Measurements from ENCODE around the gene BRIP1. TPM values are rescaled to one million over a fixed set of nuclear protein-coding genes. Genes with fewer than 3 reads are reported as not detected.
"Not testable (repeated sequence)": the region's sequence is repeated elsewhere in the genome, so short reads cannot be mapped to it uniquely, and the experiment has no call there.

BRIP1 gene
- total RNA-seq, 1 donor from 2014 or later, result 18.9 TPM

- no peak overlapping the region for H3K27ac Mint-ChIP-seq
- H3K4me1 Mint-ChIP-seq (ENCODE audit: unreplicated experiment), result no peaks in the 10 kb centered on the region
- no peak overlapping the region for H3K4me3 Mint-ChIP-seq
- peaks cover 15% of the 10 kb centered on the region for H3K36me3 Mint-ChIP-seq
- H3K27me3 Mint-ChIP-seq, result no peaks in the 10 kb centered on the region
- DNase-seq (ENCODE audit: extremely low spot score, unreplicated experiment), result no peak
- no peak for TF ChIP-seq CTCF (conservative IDR thresholded peaks at IDR 0.05)
- H3K9me3 Mint-ChIP-seq, result no peaks in the 10 kb centered on the region
These were observed 34.3 kb upstream of the BRIP1 start for GRCh38 chr17:61897548-61898180.

- H3K27me3 Mint-ChIP-seq, result no peaks in the 10 kb centered on the region
- no peaks in the 10 kb centered on the region for H3K4me1 Mint-ChIP-seq (ENCODE audit: unreplicated experiment)
- no peak for TF ChIP-seq CTCF (conservative IDR thresholded peaks at IDR 0.05)
- H3K4me3 Mint-ChIP-seq, result no peak overlapping the region
- no peaks in the 10 kb centered on the region for H3K9me3 Mint-ChIP-seq
- peaks cover 18% of the 10 kb centered on the region for H3K36me3 Mint-ChIP-seq
- no peak overlapping the region for H3K27ac Mint-ChIP-seq
- no peak for DNase-seq (ENCODE audit: extremely low spot score, unreplicated experiment)
These were observed 32.1 kb upstream of the BRIP1 start for GRCh38 chr17:61895391-61895790.

- not testable (repeated sequence) for H3K4me3 Mint-ChIP-seq; H3K4me1 Mint-ChIP-seq (ENCODE audit: unreplicated experiment); DNase-seq (ENCODE audit: extremely low spot score, unreplicated experiment); H3K27me3 Mint-ChIP-seq; H3K27ac Mint-ChIP-seq; H3K9me3 Mint-ChIP-seq
- H3K36me3 Mint-ChIP-seq, result peaks cover 11% of the 10 kb centered on the region
These were observed 31.0 kb upstream of the BRIP1 start for GRCh38 chr17:61894310-61894709.

- not testable (repeated sequence) for DNase-seq (ENCODE audit: extremely low spot score, unreplicated experiment); H3K9me3 Mint-ChIP-seq; H3K4me3 Mint-ChIP-seq; H3K27ac Mint-ChIP-seq; H3K27me3 Mint-ChIP-seq; H3K4me1 Mint-ChIP-seq (ENCODE audit: unreplicated experiment)
- peaks cover 20% of the 10 kb centered on the region for H3K36me3 Mint-ChIP-seq
These were observed 24.4 kb upstream of the BRIP1 start for GRCh38 chr17:61887733-61888132.

GRCh38 chr17:61885865-61886264 lies 22.5 kb upstream of the BRIP1 start:
- not testable (repeated sequence) for H3K4me1 Mint-ChIP-seq (ENCODE audit: unreplicated experiment); H3K4me3 Mint-ChIP-seq; H3K27ac Mint-ChIP-seq; H3K9me3 Mint-ChIP-seq; H3K27me3 Mint-ChIP-seq; DNase-seq (ENCODE audit: extremely low spot score, unreplicated experiment)
- peaks cover 12% of the 10 kb centered on the region for H3K36me3 Mint-ChIP-seq

- no peak for TF ChIP-seq CTCF (conservative IDR thresholded peaks at IDR 0.05)
- no peak overlapping the region for H3K27ac Mint-ChIP-seq
- DNase-seq (ENCODE audit: extremely low spot score, unreplicated experiment), result no peak
- no peak overlapping the region for H3K4me3 Mint-ChIP-seq
- no peaks in the 10 kb centered on the region for H3K4me1 Mint-ChIP-seq (ENCODE audit: unreplicated experiment)
- no peaks in the 10 kb centered on the region for H3K9me3 Mint-ChIP-seq
- H3K27me3 Mint-ChIP-seq, result no peaks in the 10 kb centered on the region
- peaks cover 12% of the 10 kb centered on the region for H3K36me3 Mint-ChIP-seq
These were observed 21.5 kb upstream of the BRIP1 start for GRCh38 chr17:61884864-61885263.

GRCh38 chr17:61880589-61881102 lies 17.3 kb upstream of the BRIP1 start:
- Mint-ChIP-seq H3K36me3 (peaks cover 14% of the 10 kb centered on the region), H3K27ac (no peak overlapping the region), H3K9me3 (no peaks in the 10 kb centered on the region), H3K4me1 (ENCODE audit: unreplicated experiment) (no peaks in the 10 kb centered on the region), H3K27me3 (no peaks in the 10 kb centered on the region), H3K4me3 (no peak overlapping the region)
- no peak for TF ChIP-seq CTCF (conservative IDR thresholded peaks at IDR 0.05)
- DNase-seq (ENCODE audit: extremely low spot score, unreplicated experiment), result no peak
